Effector memory CD8-positive, alpha-beta T cell (primary cell): ENCODE results near the gene ITGA8.
"Not testable (repeated sequence)": the region's sequence is repeated elsewhere in the genome, so short reads cannot be mapped to it uniquely, and the experiment has no call there.

Experiments used
- ATAC-seq: fragments of 150-1000 bp; cut with Tn5 transposase; replicated peaks from 2 replicates; pipeline ENCODE4 v1.10.0; 2021; ENCODE audit warnings: mild to moderate bottlenecking, moderate library complexity
- DNase-seq, 3 experiments: peaks; one replicate each; pipeline ENCODE4 v3.0.0; 2021
- H3K27ac Mint-ChIP-seq, 2 donors: one replicate each; pipeline ENCODE4 v1.8.0; 2022; ENCODE audit warnings: mild to moderate bottlenecking in 2 of 2, mixed read lengths in 2 of 2, moderate library complexity in 2 of 2
- H3K27me3 Mint-ChIP-seq, 2 donors: one replicate each; pipeline ENCODE4 v1.8.0; 2022; ENCODE audit warnings: mixed read lengths in 2 of 2
- H3K36me3 Mint-ChIP-seq: one replicate; pipeline ENCODE4 v1.8.0; 2022; ENCODE audit warnings: mild to moderate bottlenecking, moderate library complexity, mixed read lengths; ENCODE audit not compliant: insufficient read depth
- H3K4me1 Mint-ChIP-seq, 2 donors: one replicate each; pipeline ENCODE4 v1.8.0; 2022; ENCODE audit warnings: low read depth in 2 of 2, mixed read lengths in 2 of 2
- H3K4me3 Mint-ChIP-seq, 2 donors: one replicate each; pipeline ENCODE4 v1.8.0; 2022; ENCODE audit warnings: mild to moderate bottlenecking in 2 of 2, mixed read lengths in 2 of 2, moderate library complexity in 2 of 2
- H3K9me3 Mint-ChIP-seq, 2 donors: one replicate each; pipeline ENCODE4 v1.8.0; 2022; ENCODE audit warnings: mixed read lengths in 2 of 2

Gene ITGA8

GRCh38 chr10:15478950-15479349, 240.8 kb downstream of the ITGA8 start:
- H3K4me3 Mint-ChIP-seq: no peak overlapping the region
- peaks cover 26 to 36% of the 10 kb centered on the region in 2 donors for H3K27me3 Mint-ChIP-seq
- H3K36me3 Mint-ChIP-seq: no peaks in the 10 kb centered on the region
- no peaks in the 10 kb centered on the region for H3K9me3 Mint-ChIP-seq
- H3K4me1 Mint-ChIP-seq: no peaks in the 10 kb centered on the region
- ATAC-seq: no peak
- no peak for DNase-seq
- H3K27ac Mint-ChIP-seq: no peak overlapping the region

GRCh38 chr10:15478429-15478828, 241.3 kb downstream of the ITGA8 start:
- no peak overlapping the region for H3K4me3 Mint-ChIP-seq
- H3K36me3 Mint-ChIP-seq: no peaks in the 10 kb centered on the region
- H3K27me3 Mint-ChIP-seq: peaks cover 27 to 41% of the 10 kb centered on the region in 2 donors
- DNase-seq: no peak
- ATAC-seq: no peak
- H3K4me1 Mint-ChIP-seq: no peaks in the 10 kb centered on the region
- no peaks in the 10 kb centered on the region for H3K9me3 Mint-ChIP-seq
- H3K27ac Mint-ChIP-seq: no peak overlapping the region

GRCh38 chr10:15476337-15476736, 243.4 kb downstream of the ITGA8 start:
- Mint-ChIP-seq H3K27me3 (peaks cover 38 to 52% of the 10 kb centered on the region in 2 donors), H3K9me3 (no peaks in the 10 kb centered on the region), H3K36me3 (no peaks in the 10 kb centered on the region), H3K4me3 (no peak overlapping the region), H3K4me1 (no peaks in the 10 kb centered on the region), H3K27ac (no peak overlapping the region)
- no peak for ATAC-seq
- no peak for DNase-seq

- not testable (repeated sequence) for H3K36me3 Mint-ChIP-seq, H3K27ac Mint-ChIP-seq, H3K4me1 Mint-ChIP-seq, DNase-seq, H3K4me3 Mint-ChIP-seq, H3K9me3 Mint-ChIP-seq, ATAC-seq
- peaks cover 43 to 61% of the 10 kb centered on the region in 2 donors for H3K27me3 Mint-ChIP-seq
Observed at GRCh38 chr10:15475439-15475838, 244.3 kb downstream of the ITGA8 start.

GRCh38 chr10:15474671-15475070, 245.1 kb downstream of the ITGA8 start:
- Mint-ChIP-seq H3K9me3 (no peaks in the 10 kb centered on the region), H3K4me3 (no peak overlapping the region), H3K27ac (no peak overlapping the region), H3K36me3 (no peaks in the 10 kb centered on the region), H3K27me3 (peaks cover 43 to 63% of the 10 kb centered on the region in 2 donors), H3K4me1 (no peaks in the 10 kb centered on the region)
- DNase-seq (no peak), ATAC-seq (no peak)

GRCh38 chr10:15473396-15473767, 246.3 kb downstream of the ITGA8 start:
- H3K9me3 Mint-ChIP-seq: no peaks in the 10 kb centered on the region
- no peak for DNase-seq
- peaks cover 50 to 71% of the 10 kb centered on the region in 2 donors for H3K27me3 Mint-ChIP-seq

GRCh38 chr10:15472431-15473395, 247.0 kb downstream of the ITGA8 start:
- H3K4me3 Mint-ChIP-seq: no peak overlapping the region
- no peaks in the 10 kb centered on the region for H3K9me3 Mint-ChIP-seq
- H3K36me3 Mint-ChIP-seq: no peaks in the 10 kb centered on the region
- DNase-seq (no peak), ATAC-seq (no peak)
- H3K27me3 Mint-ChIP-seq: peaks cover 44 to 64% of the 10 kb centered on the region in 2 donors
- H3K4me1 Mint-ChIP-seq: no peaks in the 10 kb centered on the region
- H3K27ac Mint-ChIP-seq: no peak overlapping the region

More at GRCh38 chr10:15473396-15473767, 246.3 kb downstream of the ITGA8 start:
- Mint-ChIP-seq H3K4me3 (no peak overlapping the region), H3K27ac (no peak overlapping the region), H3K4me1 (no peaks in the 10 kb centered on the region), H3K36me3 (no peaks in the 10 kb centered on the region)
- ATAC-seq: no peak

GRCh38 chr10:15472008-15472407, 247.7 kb downstream of the ITGA8 start:
- no peaks in the 10 kb centered on the region for H3K36me3 Mint-ChIP-seq
- no peaks in the 10 kb centered on the region for H3K4me1 Mint-ChIP-seq
- H3K27me3 Mint-ChIP-seq: peaks cover 40 to 57% of the 10 kb centered on the region in 2 donors
- H3K4me3 Mint-ChIP-seq: no peak overlapping the region
- no peaks in the 10 kb centered on the region for H3K9me3 Mint-ChIP-seq
- no peak overlapping the region for H3K27ac Mint-ChIP-seq
- no peak for ATAC-seq
- DNase-seq: no peak

GRCh38 chr10:15469111-15469510, 250.6 kb downstream of the ITGA8 start:
- DNase-seq (no peak), ATAC-seq (no peak)
- H3K9me3 Mint-ChIP-seq: no peaks in the 10 kb centered on the region
- no peaks in the 10 kb centered on the region for H3K4me1 Mint-ChIP-seq
- H3K36me3 Mint-ChIP-seq: no peaks in the 10 kb centered on the region
- H3K4me3 Mint-ChIP-seq: no peak overlapping the region
- peaks cover 45 to 65% of the 10 kb centered on the region in 2 donors for H3K27me3 Mint-ChIP-seq
- no peak overlapping the region for H3K27ac Mint-ChIP-seq

- H3K4me1 Mint-ChIP-seq: no peaks in the 10 kb centered on the region
- no peak for ATAC-seq
- no peak overlapping the region for H3K4me3 Mint-ChIP-seq
- H3K9me3 Mint-ChIP-seq: no peaks in the 10 kb centered on the region
- H3K36me3 Mint-ChIP-seq: no peaks in the 10 kb centered on the region
- no peak for DNase-seq
- H3K27me3 Mint-ChIP-seq: peaks cover 45 to 54% of the 10 kb centered on the region in 2 donors
- no peak overlapping the region for H3K27ac Mint-ChIP-seq
Observed at GRCh38 chr10:15464381-15464780, 255.3 kb downstream of the ITGA8 start.
